Metanephros (tissue), 1 donor: ENCODE measurements around the gene EBP. TPM values are rescaled to one million over a fixed set of nuclear protein-coding genes. Genes with fewer than 3 reads are reported as not detected.

Experiments used
- total RNA-seq: library from RNA; depleted of rRNA; stranded (reverse); fragments of >200 nt; gene quantifications from one replicate; pipeline ENCODE4 v1.2.3, GENCODE V29; 2014

The EBP gene
- 44.4 TPM for total RNA-seq

DNA sequence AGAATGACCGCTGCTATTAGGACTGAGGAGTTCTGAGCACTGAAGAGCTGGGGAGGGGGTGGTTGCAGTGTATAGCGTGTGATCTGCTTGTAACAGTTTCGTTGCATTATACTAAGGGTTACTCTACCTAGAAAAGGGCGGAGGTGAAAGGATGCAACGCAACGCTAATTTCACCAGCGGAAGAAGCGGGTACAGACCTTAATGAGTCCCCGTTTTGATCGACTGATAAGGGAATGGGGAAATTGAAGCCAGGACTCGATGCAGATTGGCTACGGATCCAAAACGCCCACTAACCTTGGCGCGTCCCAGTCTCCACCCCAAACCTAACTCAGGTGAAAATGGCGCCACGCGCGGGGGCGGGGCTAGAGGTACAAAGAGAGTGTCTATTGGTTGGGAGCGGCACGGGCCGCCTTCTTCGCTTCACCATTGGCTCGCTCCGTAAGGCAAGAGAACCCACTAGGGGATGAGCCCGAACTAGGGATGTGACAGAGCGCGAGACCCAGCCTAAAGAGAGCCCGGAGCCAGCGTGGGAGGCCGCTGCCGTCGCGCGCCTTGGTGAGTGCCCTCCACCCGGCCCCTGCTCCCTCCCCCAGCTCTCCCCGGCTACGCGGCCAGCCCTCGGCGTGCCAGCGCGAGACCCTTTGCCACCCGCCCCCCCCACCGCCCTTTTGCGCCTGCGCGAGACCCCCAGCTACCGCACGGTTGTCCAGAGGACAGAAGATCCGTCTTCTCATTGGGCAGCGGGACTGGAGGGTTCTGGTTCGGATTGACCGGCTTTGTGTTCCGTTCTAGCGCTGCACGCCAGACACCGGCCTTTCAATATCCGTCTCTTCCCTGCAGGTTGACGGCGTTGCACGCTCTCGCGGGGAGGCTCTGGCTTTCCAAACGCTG, at the start of gene EBP:
Gene EBP, plus strand, starts transcription at position 456 of the 891 bp plus-strand sequence. CDS start 1,964 bp downstream, outside the sequence.

DNA sequence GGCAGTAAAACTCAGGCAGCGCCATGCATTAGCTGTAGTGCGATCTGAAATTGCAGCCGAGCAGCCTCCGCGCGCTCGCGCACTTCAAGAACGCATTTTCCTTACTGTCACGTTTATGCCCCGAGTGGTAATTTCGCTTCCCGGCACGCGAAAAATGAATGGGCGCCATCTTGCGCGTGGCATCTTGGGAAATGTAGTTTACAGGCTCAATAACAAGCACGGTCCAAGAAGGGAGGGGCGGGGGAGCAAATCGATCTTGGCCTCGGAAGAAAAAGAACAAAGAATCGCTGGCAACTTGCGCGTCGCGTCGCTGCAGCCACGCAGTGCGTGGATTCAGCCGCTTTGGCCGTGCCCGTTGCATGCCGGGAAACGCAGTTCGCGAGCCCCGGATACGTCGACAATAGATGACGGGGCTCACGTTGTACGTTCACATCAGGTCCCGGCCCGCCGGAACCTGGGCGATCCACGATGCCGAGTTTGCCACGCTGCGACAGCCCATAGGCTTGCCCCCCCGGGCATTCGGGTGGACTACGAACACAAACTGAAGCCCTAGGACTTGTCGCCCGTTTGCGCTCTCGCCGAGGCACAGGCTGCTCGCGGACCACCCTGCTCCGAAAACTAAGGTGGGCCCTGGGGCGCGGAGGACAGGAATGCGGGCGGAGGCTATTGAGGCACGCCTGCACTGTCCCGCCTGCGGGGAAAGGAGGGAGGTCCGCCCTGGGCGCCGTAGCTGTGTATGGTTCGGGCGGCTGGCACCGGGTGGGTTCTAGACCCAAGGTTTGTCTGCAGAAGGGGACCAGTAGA, 45.6 kb upstream of the EBP start, which contains the start of gene FTSJ1:
Gene FTSJ1, plus strand, starts transcription at position 426 of the 804 bp plus-strand sequence. CDS start 1,849 bp downstream, outside the sequence.

GRCh38 chrX:48508400-48509244, 13.0 kb upstream of the EBP start, which contains the start of gene PORCN:
Gene PORCN, plus strand, starts transcription at chrX:48508992. Its CDS starts 829 bp downstream, at chrX:48509821.

GRCh38 chrX:48539345-48540027, 17.9 kb downstream of the EBP start, which contains the start of gene TBC1D25:
Gene TBC1D25, plus strand, starts transcription at chrX:48539714. Its CDS starts 84 bp downstream, at chrX:48539798.

DNA sequence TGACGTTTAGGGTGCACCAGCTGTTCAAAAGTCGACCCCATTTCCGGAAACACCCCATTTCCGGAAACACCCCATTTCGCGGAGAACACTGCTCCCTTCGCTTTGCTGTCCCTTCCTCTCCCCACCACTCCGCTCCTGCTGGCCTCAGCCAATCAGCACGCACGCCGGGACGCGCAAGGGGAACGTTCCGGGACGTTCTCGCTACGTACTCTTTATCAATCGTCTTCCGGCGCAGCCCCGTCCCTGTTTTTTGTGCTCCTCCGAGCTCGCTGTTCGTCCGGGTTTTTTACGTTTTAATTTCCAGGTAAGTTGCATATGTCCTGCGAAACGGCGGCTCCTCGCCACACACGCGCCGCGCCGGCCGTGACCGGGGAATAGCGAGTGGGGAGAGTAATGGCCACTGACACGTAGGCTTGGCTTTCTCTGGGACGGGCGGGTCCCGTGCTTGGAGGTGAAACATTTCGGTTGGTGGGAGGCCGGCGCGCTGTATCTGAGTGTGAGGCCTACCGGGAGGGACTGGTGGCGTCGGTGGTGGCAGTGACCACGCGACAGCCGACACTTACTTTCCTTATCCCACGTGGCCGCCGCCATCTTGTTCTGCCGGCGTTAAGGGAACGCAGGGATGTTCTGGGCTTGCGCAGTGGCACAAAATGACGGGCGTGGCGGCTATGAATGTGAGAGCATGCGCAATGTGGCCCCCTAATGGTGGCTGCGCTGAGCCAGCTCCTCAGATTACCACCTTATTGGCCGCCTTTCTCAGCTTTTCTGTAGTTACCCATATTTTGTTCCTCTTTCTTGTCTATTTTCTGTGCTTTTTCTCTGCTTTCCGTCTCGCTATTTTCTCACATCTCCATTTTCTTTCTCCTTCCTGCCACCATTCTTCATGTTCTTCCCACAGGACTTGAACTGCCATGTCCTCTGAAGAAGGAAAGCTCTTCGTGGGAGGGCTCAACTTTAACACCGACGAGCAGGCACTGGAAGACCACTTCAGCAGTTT, 53.0 kb downstream of the EBP start, which contains the start of gene RBM3:
Gene RBM3, plus strand, starts transcription at position 215 of the 997 bp plus-strand sequence. Its CDS starts 697 bp downstream, at position 912.

Other genes starting within 250 kb of the EBP start
- gene SSX3, start 165.1 kb upstream of the EBP start, total RNA-seq: not detected
- gene SSX4, start 138.3 kb upstream of the EBP start, total RNA-seq: not detected
- gene SSX4B, start 109.8 kb upstream of the EBP start, total RNA-seq: not detected
- gene SLC38A5, start 51.5 kb upstream of the EBP start, total RNA-seq: 4.8 TPM
- 29.7 TPM for gene FTSJ1, start 45.6 kb upstream of the EBP start, total RNA-seq
- gene PORCN, start 12.8 kb upstream of the EBP start, total RNA-seq: 7.4 TPM
- gene TBC1D25, start 17.9 kb downstream of the EBP start, total RNA-seq: 8.5 TPM
- gene RBM3, start 52.7 kb downstream of the EBP start, total RNA-seq: 138 TPM
- 115 TPM for gene WDR13, start 75.7 kb downstream of the EBP start, total RNA-seq
- gene WAS, start 162.0 kb downstream of the EBP start, total RNA-seq: 6.4 TPM
- 3.7 TPM for gene SUV39H1, start 174.9 kb downstream of the EBP start, total RNA-seq
- 0.76 TPM for gene GLOD5, start 239.9 kb downstream of the EBP start, total RNA-seq